Astrocyte (in vitro differentiated cells and primary cell): ENCODE data around the gene PALLD.

ENCODE experiments used
- CTCF ChIP-seq: IDR thresholded peaks from 2 replicates; pipeline ENCODE4 v1.5.1; 2011; ENCODE audit warnings: low read depth, mild to moderate bottlenecking, inconsistent platforms, low read length, moderate library complexity; ENCODE audit not compliant: insufficient read depth
- EZH2 ChIP-seq: IDR thresholded peaks from 2 replicates; pipeline ENCODE4 v1.6.1; 2012; ENCODE audit warnings: mild to moderate bottlenecking, low read length, inconsistent platforms; ENCODE audit not compliant: insufficient read depth

GRCh38 chr4:168662297-168662984, 165.6 kb downstream of the PALLD start:
- TF ChIP-seq EZH2 (no peak), CTCF (no peak)
